ENCODE results near the gene ADGRA3.

- TF ChIP-seq CTCF (conservative IDR thresholded peaks at IDR 0.05; ENCODE audit: low read depth in 2 of 2), result no peak
- no peak for TF ChIP-seq JUNB (IDR thresholded peaks at IDR 0.05; ENCODE audit: unreplicated experiment)
- TF ChIP-seq STAT1 (IDR thresholded peaks at IDR 0.05; ENCODE audit: unreplicated experiment), result no peak
- TF ChIP-seq EZH2 (IDR thresholded peaks at IDR 0.05; ENCODE audit: low read depth, unreplicated experiment), result no peak
- TF ChIP-seq EZH2phosphoT487 (IDR thresholded peaks at IDR 0.05; ENCODE audit: unreplicated experiment), result no peak
Observed at GRCh38 chr4:22485737-22486136, 30.1 kb downstream of the ADGRA3 start.

All from GM23338 (cell line).